ENCODE results near the gene LGALS1. TPM values are rescaled to one million over a fixed set of nuclear protein-coding genes. Genes with fewer than 3 reads are reported as not detected.
"Not testable (repeated sequence)": the region's sequence is repeated elsewhere in the genome, so short reads cannot be mapped to it uniquely, and the experiment has no call there.

Gene LGALS1
- total RNA-seq, 1 experiment from 2014 or later: 4,590 TPM

- peak; percentile 53 for DNase-seq (ENCODE audit: low read depth)
Observed at GRCh38 chr22:37639070-37639760, 36.2 kb upstream of the LGALS1 start, which contains the start of gene SH3BP1. Gene SH3BP1, plus strand, starts transcription at chr22:37639669. Its CDS starts 119 bp downstream, at chr22:37639788.

- DNase-seq (ENCODE audit: low read depth): no peak
Observed at GRCh38 chr22:37639771-37640590, 35.5 kb upstream of the LGALS1 start.

DNA sequence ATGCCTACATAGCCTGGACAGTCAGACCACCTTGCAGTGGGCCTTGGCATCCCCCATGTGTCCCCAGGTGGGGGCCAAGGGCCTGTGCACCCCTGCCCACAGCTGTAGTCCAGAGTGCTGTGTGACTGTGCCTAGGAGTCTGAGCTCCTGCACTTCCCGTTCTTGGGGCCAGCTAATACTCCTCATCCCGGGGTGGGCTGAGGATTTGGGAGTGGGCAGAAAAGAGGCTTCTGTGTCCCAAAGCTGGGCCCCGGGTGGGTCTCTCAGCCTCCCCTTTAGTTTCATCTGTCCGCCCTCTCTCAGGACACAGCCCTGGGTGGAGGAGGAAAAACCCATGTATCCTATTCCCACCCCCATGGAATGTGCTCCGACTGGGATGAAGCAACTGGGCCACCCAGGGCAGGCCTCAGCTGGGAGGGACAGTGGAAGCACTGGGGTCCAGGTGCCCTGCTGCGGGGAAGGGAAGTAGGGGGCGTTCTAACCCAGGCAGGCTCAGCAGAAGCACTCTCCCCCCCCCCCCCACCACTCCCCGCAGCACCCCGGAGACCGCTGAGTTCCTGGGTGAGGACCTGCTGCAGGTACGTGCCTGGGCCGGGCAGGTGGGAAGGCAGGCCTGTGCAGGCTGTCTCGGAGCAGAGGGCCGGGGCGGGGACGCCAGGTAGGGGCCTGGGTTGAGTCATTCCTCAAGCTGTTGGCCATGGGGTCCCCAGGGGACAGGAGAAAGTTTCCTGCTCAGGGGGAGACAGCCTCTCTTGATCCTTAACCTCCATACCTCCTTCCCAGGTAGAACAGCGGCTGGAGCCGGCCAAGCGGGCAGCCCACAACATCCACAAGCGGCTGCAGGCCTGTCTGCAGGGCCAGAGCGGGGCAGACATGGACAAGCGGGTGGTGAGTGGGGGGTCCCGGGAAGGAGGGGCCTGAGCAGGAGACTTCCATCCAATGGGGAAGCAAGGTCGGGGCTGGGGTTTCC lies 34.6 kb upstream of the LGALS1 start:
- no peak for DNase-seq (ENCODE audit: low read depth)

GRCh38 chr22:37641561-37641949 lies 33.9 kb upstream of the LGALS1 start:
- no peak for DNase-seq (ENCODE audit: low read depth)

GRCh38 chr22:37643225-37643847 lies 32.1 kb upstream of the LGALS1 start:
- DNase-seq (ENCODE audit: low read depth): peak; percentile 74

DNA sequence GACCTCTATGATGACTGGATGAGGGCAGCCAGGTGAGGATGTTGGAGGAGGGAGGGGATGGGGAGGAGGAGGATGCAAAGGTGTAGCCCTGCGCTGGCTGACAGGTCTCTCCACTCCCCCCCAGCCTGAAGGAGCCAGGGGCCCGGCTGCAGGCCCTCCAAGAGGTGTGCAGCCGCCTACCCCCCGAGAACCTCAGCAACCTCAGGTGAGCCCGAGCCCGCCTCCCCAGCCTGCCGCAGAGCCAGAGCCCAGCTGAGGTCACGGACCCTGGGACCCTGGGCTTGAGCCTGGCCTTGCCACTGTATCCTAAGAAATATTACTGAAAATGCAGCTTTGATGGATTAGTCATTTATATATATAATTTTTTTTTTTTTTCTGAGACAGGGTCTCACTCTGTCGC lies 28.1 kb upstream of the LGALS1 start:
- no peak for DNase-seq (ENCODE audit: low read depth)

DNA sequence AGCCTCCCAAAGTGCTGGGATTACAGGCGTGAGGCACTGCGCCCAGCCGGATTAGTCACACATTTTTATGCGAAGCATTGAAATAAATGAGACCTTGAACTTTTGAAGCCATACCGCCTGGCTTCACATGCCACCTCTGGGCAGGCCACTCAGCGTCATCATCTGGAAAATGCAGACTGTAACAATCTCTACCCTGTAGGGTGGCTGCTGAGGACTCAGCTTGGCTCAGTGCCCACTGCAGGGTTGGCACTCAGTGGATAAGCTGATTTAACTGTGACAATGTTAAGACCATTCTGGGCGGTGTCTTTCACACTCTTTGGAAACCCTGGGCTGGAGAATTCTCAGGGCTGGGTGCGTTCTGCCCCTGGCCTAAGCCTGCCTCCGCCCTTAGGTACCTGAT lies 27.5 kb upstream of the LGALS1 start:
- peak; percentile 60 for DNase-seq (ENCODE audit: low read depth)

DNA sequence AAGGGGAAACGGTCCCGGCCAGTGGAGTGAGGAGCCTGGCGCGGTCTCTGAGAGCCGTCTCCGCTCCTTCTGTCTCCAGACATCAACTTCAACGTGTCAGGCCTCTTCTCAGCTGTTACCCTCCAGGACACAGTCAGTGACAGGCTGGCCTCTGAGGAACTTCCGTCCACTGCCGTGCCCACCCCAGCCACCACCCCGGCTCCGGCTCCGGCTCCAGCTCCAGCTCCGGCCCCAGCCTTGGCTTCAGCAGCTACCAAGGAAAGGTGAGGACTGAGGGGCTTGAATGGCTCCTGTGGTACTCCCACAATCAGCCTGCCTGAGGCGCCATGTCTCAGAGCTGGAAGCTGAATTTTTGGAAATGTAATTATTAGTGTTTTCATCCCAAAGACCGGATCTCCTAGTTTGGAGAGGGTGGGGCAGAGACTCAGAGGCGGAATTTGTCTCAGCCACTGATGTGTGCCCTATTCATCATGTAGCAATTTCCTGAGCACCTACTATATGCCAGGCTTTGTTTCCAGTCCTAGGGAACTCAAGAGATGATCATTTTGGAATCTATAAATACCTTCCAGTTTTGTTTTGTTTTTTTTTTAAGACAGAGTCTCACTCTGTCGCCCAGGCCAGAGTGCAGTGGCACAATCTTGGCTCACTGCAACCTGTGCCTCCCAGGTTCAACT lies 24.8 kb upstream of the LGALS1 start:
- no peak for DNase-seq (ENCODE audit: low read depth)

- DNase-seq (ENCODE audit: low read depth): no peak
Observed at GRCh38 chr22:37654563-37655251, 20.7 kb upstream of the LGALS1 start.

GRCh38 chr22:37655252-37655563 lies 20.2 kb upstream of the LGALS1 start:
- DNase-seq (ENCODE audit: low read depth): no peak

DNA sequence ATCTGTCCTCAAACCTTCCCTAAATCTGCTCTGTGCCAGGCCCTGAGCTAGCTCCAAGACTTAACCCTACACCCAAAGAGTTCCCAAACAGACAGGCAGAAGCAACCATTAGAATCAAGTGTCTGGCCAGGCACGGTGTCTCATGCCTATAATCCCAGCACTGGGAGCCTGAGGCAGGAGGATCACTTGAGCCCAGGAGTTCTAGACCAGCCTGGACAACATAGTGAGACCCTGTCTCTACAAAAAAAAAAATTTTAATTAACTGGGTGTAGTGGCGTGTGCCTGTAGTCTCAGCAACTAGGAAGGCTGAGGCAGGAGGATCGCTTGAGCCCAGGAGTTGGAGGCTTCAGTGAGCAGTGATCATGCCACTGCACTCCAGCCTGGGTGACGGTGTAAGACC lies 18.9 kb upstream of the LGALS1 start:
- not testable (repeated sequence) for DNase-seq (ENCODE audit: low read depth)

- DNase-seq (ENCODE audit: low read depth): no peak
Observed at GRCh38 chr22:37657590-37658132, 17.8 kb upstream of the LGALS1 start.

DNA sequence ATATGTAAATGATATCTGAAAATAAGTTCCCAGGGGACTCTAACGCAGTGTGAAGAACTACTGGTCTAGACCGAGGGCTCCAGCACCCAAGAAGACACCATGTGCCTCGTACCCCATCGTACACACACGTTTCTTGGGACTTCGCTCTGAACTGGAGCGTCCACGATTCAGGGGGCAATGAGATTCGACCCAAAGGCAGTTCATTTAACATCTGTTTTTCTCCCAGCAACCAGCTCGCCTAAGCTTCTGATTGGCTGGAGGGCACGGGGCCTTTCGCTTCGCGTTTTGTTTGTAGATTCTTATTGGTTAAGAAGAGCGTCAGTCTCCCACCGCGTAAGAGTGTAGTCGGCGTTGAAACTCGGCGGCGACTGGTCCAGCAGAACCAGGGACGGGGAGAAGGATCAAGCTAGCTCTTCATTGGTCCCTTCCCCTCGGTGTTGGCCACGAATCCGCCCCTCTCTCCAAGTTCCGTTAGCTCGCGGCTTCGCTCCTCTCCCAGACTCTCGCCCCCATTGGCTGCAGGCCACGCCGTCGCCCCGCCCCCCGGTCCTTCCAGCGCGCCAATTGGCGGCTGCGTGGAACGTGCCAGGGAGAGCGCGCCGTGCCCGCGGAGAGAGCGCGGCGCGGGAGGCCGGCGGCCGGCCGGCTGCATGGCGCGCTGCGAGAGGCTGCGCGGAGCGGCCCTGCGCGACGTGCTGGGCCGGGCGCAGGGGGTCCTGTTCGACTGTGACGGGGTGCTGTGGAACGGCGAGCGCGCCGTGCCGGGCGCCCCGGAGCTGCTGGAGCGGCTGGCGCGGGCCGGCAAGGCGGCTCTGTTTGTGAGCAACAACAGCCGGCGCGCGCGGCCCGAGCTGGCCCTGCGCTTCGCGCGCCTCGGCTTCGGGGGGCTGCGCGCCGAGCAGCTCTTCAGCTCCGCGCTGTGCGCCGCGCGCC lies 17.0 kb upstream of the LGALS1 start, which contains the start of gene PDXP:
Gene PDXP (plus strand): TSS at position 591 of the 933 bp plus-strand sequence. CDS start 60 bp downstream, at position 651.
- peak; percentile 100 for DNase-seq (ENCODE audit: low read depth)

GRCh38 chr22:37659066-37659896 lies 16.2 kb upstream of the LGALS1 start:
- no peak for DNase-seq (ENCODE audit: low read depth)

DNA sequence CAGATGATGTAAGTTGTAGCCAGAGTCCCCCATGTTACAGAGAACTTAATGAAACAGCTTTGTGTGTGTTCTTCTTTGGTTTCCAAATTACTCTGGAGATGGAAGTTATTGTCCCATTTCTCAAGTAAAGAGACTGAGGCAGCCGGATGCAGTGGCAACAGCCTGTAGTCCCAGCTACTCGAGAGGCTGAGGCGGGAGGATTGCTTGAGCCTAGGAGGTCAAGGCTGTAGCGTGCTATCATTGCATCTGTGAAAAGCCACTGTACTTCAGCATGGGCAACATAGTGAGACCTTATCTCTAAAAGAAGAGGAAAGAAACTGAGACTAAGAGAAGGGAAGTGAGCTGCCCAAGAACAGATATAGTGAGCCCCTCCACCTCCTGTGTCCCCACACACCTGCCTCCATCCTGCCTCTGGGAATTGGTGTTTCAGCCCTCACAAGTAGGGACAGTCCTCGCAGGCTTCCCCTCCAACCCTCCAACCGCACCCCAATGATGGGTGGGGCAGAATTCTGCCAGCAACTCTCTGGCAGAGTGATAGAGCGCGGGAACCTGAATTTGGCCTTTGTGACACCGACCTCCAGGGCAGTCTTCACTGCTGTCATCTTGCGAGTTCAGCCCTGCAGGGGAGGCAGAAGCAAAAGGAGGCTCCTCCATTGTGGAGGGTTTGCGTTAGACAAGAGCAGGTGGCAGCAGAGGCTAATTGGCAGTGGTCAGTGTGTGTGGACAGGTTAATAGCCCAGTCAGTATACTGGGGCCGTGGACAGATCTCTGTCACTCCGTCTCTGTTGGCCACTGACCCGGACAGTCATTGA lies 15.3 kb upstream of the LGALS1 start:
- DNase-seq (ENCODE audit: low read depth): no peak

GRCh38 chr22:37660709-37661045 lies 14.8 kb upstream of the LGALS1 start:
- DNase-seq (ENCODE audit: low read depth): no peak
